Keratinocyte (primary cell): ENCODE data around the gene MYO16. TPM values are rescaled to one million over a fixed set of nuclear protein-coding genes. Genes with fewer than 3 reads are reported as not detected.

Experiments
- DNase-seq: peaks from one replicate; pipeline ENCODE4 v3.0.0-alpha.2; 2011; ENCODE audit warnings: low read depth, missing footprints, low spot score
- FAIRE-seq: peaks from 2 replicates; lab custom pipeline; 2011; peaks lifted over from hg19 to GRCh38; lab: Jason Lieb, UNC
- H2AFZ ChIP-seq: 2 replicates; pipeline ENCODE4 v1.6.0; 2012; ENCODE audit warnings: low read length, control low read depth, inconsistent platforms; ENCODE audit not compliant: control insufficient read depth
- H3K27ac ChIP-seq: 2 replicates; pipeline ENCODE4 v1.5.1; 2011; ENCODE audit warnings: low read length; ENCODE audit not compliant: control insufficient read depth, insufficient read depth
- H3K27me3 ChIP-seq: 3 replicates; pipeline ENCODE4 v1.6.0; 2011; ENCODE audit warnings: low read length; ENCODE audit not compliant: control insufficient read depth, insufficient read depth; ENCODE audit errors: extremely low read depth
- H3K36me3 ChIP-seq, 2 experiments: 2 replicates in 1 of 2; 3 replicates in 1 of 2; pipeline ENCODE4 v1.5.1; 2011; ENCODE audit warnings: low read length in 2 of 2, mild to moderate bottlenecking in 1 of 2; ENCODE audit not compliant: control insufficient read depth in 2 of 2, insufficient read depth in 2 of 2; ENCODE audit errors: extremely low read depth in 1 of 2
- H3K4me1 ChIP-seq: 3 replicates; pipeline ENCODE4 v1.5.1; 2011; ENCODE audit warnings: low read length; ENCODE audit not compliant: control insufficient read depth, insufficient read depth; ENCODE audit errors: extremely low read depth
- H3K4me2 ChIP-seq: 3 replicates; pipeline ENCODE4 v1.6.0; 2011; ENCODE audit warnings: low read depth, low read length; ENCODE audit not compliant: control insufficient read depth, insufficient read depth; ENCODE audit errors: extremely low read depth
- H3K4me3 ChIP-seq, 3 experiments: fragments of 200-600 bp in 1 of 3; sonication (generic) in 1 of 3; 2 replicates in 2 of 3; 3 replicates in 1 of 3; pipeline ENCODE4 v1.5.1; 2011 to 2016; ENCODE audit warnings: low read length in 3 of 3, mild to moderate bottlenecking in 3 of 3, control low read depth in 2 of 3, inconsistent platforms in 1 of 3, low read depth in 1 of 3, mixed read lengths in 1 of 3, mixed run types in 1 of 3, moderate library complexity in 1 of 3; ENCODE audit not compliant: control insufficient read depth in 2 of 3, insufficient read depth in 2 of 3; ENCODE audit errors: extremely low read depth in 1 of 3
- H3K79me2 ChIP-seq: 2 replicates; pipeline ENCODE4 v1.6.0; 2012; ENCODE audit warnings: low read length; ENCODE audit not compliant: control insufficient read depth, insufficient read depth
- H3K9ac ChIP-seq: 3 replicates; pipeline ENCODE4 v1.6.0; 2011; ENCODE audit warnings: low read length; ENCODE audit not compliant: control insufficient read depth, insufficient read depth; ENCODE audit errors: extremely low read depth
- H3K9me1 ChIP-seq: 3 replicates; pipeline ENCODE4 v1.6.0; 2011; ENCODE audit warnings: low read length; ENCODE audit not compliant: control insufficient read depth, insufficient read depth; ENCODE audit errors: extremely low read depth
- H3K9me3 ChIP-seq: 2 replicates; pipeline ENCODE4 v1.5.1; 2012; ENCODE audit warnings: low read depth, low read length; ENCODE audit not compliant: control insufficient read depth
- H4K20me1 ChIP-seq: 3 replicates; pipeline ENCODE4 v1.6.0; 2011; ENCODE audit warnings: low read length; ENCODE audit not compliant: control insufficient read depth, insufficient read depth; ENCODE audit errors: extremely low read depth
- EZH2 ChIP-seq: IDR thresholded peaks from one replicate; pipeline ENCODE4 v1.6.1; 2012; ENCODE audit warnings: inconsistent platforms, mild to moderate bottlenecking, low read length, moderate library complexity
- dilution Hi-C: fragments of 300-500 bp; cut with MboI; formaldehyde crosslinking; loops from one replicate; pipeline ENCODE4 v1.7.0; 2020; ENCODE audit warnings: low sequenced_read_pairs; ENCODE audit not compliant: extremely low pct_ligation_motif_present
- polyA plus RNA-seq, 5 experiments: library from polyadenylated mRNA; depleted of rRNA in 3 of 5; stranded (reverse) in 3 of 5; stranded (forward) in 1 of 5; unstranded in 1 of 5; fragments of >200 nt; gene quantifications; 1 replicate in 1 of 5; 2 replicates in 3 of 5; 3 replicates in 1 of 5; pipeline versions ENCODE4 v1.2.1 to v1.2.3, GENCODE V29; 2011 to 2012; ENCODE audit warnings: missing spikeins in 2 of 5, low read depth in 1 of 5, low replicate concordance in 1 of 5
- TF ChIP-seq, protein P1 (sequence below), 3 experiments: IDR thresholded peaks in 1 of 3; conservative IDR thresholded peaks in 1 of 3; optimal IDR thresholded peaks in 1 of 3; 2 replicates in 2 of 3; 3 replicates in 1 of 3; pipeline versions ENCODE3 to v1.5.1; 2011; ENCODE audit warnings: low read length in 3 of 3, mild to moderate bottlenecking in 3 of 3, moderate library complexity in 2 of 3, control low read depth in 1 of 3, inconsistent platforms in 1 of 3; ENCODE audit not compliant: insufficient read depth in 2 of 3; ENCODE audit errors: extremely low read depth in 1 of 3

The MYO16 gene
- polyA plus RNA-seq, 1 donor (not counting 4 experiments of a cell fraction or from before 2014, with no cell fraction given): 0.08 TPM

DNA sequence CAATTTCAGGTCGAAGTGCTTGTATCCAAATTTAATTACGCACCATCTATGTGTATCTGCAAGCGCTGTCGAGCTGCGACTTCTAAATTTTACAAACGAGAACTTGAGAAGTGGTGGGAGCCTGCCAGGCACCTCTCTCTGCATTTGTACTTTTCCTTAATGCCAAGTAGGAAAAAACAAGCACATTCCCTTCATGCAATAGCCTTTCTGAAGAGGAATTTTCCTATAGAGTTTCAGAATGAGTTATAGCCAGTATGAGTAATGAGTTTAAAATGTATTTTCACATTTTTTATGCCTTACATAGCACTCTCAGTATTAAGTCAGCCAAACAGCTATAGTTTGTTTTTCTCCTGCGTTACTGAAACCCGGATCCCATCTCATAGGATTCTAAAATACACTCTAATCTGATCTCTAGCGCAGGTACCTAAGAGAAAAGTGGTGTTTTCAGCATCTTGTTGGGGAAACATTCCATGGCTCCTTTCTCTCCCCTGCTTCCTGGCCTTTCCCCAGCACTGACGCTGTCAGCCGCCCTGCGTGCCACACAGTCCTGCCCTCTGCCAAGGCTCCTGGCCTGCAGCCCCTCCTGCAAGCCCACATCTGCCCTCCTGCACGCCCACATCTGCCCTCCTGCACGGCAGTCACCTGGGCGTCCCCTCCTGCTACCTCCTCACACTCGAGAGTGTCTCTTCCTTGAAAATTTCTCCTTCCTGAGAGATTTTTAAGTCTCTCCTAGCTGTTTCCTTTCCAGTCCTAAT, 526.9 kb downstream of the MYO16 start:
- no peaks in the 10 kb centered on the region for H4K20me1 ChIP-seq
- peak overlapping the region; percentile 92 for H3K4me2 ChIP-seq
- no peaks in the 10 kb centered on the region for H3K36me3 ChIP-seq
- TF ChIP-seq, protein P1, sequence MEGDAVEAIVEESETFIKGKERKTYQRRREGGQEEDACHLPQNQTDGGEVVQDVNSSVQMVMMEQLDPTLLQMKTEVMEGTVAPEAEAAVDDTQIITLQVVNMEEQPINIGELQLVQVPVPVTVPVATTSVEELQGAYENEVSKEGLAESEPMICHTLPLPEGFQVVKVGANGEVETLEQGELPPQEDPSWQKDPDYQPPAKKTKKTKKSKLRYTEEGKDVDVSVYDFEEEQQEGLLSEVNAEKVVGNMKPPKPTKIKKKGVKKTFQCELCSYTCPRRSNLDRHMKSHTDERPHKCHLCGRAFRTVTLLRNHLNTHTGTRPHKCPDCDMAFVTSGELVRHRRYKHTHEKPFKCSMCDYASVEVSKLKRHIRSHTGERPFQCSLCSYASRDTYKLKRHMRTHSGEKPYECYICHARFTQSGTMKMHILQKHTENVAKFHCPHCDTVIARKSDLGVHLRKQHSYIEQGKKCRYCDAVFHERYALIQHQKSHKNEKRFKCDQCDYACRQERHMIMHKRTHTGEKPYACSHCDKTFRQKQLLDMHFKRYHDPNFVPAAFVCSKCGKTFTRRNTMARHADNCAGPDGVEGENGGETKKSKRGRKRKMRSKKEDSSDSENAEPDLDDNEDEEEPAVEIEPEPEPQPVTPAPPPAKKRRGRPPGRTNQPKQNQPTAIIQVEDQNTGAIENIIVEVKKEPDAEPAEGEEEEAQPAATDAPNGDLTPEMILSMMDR (optimal IDR thresholded peaks at IDR 0.05 in 1 of 3, IDR thresholded peaks at IDR 0.05 in 1 of 3, conservative IDR thresholded peaks at IDR 0.05 in 1 of 3; ENCODE audit: extremely low read depth in 1 of 3, insufficient read depth in 2 of 3, low read length in 3 of 3): no peak
- no peak for TF ChIP-seq EZH2
- H3K9me1 ChIP-seq: no peaks in the 10 kb centered on the region
- H3K4me3 ChIP-seq: peak overlapping the region in 2 of 3 experiments; percentile 35 to 63
- H3K9ac ChIP-seq: peak overlapping the region; percentile 86
- H2AFZ ChIP-seq: peak overlapping the region; percentile 68
- no peaks in the 10 kb centered on the region for H3K79me2 ChIP-seq
- DNase-seq: no peak
- peak; percentile 68 for FAIRE-seq
- no peaks in the 10 kb centered on the region for H3K27me3 ChIP-seq
- H3K9me3 ChIP-seq: no peaks in the 10 kb centered on the region
- peaks cover 83% of the 10 kb centered on the region for H3K4me1 ChIP-seq
- dilution Hi-C loops: loop anchor here (5.0 kb wide), 1 partner anchor 41 kb away; no protein-coding TSS in a partner anchor
- peak overlapping the region; percentile 94 for H3K27ac ChIP-seq

DNA sequence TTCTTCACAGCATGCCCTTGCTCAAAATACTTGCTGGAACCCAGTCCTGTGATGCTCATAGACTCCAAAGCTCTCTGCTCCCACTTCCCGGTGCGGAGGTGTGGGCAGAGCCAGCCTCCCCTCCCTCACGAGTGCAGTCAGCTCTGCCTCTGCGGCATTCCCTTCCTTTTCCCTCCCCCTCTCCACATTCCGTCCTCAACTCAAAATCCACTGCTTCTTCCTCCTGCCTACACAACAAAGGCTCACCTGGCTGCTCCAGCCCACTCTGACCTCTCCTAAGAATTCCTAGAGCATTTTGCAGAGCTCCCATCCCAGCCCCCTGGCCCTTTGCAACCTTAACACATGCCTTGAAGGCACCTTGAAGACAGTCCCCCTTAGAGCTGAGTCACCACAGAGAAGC, 527.9 kb downstream of the MYO16 start:
- Histone ChIP-seq H3K27me3 (no peaks in the 10 kb centered on the region), H3K4me2 (peak overlapping the region; percentile 92), H3K9me1 (no peaks in the 10 kb centered on the region), H3K4me1 (peaks cover 83% of the 10 kb centered on the region), H3K9ac (peak overlapping the region; percentile 86), H4K20me1 (no peaks in the 10 kb centered on the region), H2AFZ (no peak overlapping the region), H3K36me3 (no peaks in the 10 kb centered on the region), H3K79me2 (no peaks in the 10 kb centered on the region), H3K9me3 (no peaks in the 10 kb centered on the region), H3K27ac (peak overlapping the region; percentile 94), H3K4me3 (no peak overlapping the region)
- DNase-seq: no peak
- no peak for FAIRE-seq
- TF ChIP-seq, protein P1 (optimal IDR thresholded peaks at IDR 0.05 in 1 of 3, IDR thresholded peaks at IDR 0.05 in 1 of 3, conservative IDR thresholded peaks at IDR 0.05 in 1 of 3; ENCODE audit: extremely low read depth in 1 of 3, insufficient read depth in 2 of 3, low read length in 3 of 3): no peak
- TF ChIP-seq EZH2: no peak
- dilution Hi-C loops: loop anchor here (5.0 kb wide), 1 partner anchor 40 kb away; no protein-coding TSS in a partner anchor
